ENCODE results near the gene FGFRL1. TPM values are rescaled to one million over a fixed set of nuclear protein-coding genes. Genes with fewer than 3 reads are reported as not detected.

Gene FGFRL1
- polyA plus RNA-seq, 1 donor (not counting 4 experiments of a cell fraction or from before 2014, with no cell fraction given) = 2.8 TPM

DNA sequence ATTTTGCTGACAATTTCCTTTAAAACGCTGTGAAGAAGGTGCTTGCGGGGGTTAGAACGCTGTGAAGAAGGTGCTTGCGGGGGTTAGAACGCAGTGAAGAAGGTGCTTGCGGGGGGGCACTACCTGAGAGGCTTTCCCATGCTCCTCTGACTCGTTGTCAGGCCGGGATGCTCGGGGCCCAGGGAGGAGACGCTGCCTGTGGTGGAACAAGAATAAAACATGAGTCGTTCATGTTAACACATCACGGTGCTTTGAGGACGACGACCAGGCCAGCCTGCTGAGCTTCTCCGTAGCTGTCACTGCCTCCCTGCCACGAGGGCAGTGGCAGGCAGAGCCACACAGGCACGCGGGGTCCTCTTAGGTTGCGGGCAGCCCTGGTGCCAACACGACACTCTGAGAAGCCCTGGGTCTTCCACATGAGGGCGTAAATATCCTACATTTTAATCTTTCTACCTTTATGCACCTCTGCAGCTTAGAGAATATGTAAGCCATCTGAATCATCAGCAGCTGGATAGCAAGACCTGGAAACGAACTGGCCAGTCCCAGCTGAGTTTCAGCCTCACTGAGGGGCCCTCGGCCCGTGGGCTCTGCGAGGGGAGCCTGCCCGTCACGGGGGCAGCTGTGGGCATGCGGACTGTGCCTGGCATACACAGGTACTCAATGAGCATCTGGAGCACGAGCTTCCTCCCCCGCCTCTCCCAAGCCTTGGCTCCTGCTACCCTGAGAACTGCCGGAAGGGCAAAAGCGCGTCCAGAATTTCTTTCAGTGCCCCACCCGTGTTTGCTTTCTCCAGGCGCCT is 47.0 kb downstream of the FGFRL1 start:
- no peak for DNase-seq (ENCODE audit: low read depth, low spot score)
- Histone ChIP-seq H3K4me2 (ENCODE audit: control insufficient read depth, extremely low read depth, insufficient read depth, low read depth, low read length) (no peak overlapping the region), H4K20me1 (ENCODE audit: control insufficient read depth, extremely low read depth, insufficient read depth, low read length) (no peaks in the 10 kb centered on the region)

DNA sequence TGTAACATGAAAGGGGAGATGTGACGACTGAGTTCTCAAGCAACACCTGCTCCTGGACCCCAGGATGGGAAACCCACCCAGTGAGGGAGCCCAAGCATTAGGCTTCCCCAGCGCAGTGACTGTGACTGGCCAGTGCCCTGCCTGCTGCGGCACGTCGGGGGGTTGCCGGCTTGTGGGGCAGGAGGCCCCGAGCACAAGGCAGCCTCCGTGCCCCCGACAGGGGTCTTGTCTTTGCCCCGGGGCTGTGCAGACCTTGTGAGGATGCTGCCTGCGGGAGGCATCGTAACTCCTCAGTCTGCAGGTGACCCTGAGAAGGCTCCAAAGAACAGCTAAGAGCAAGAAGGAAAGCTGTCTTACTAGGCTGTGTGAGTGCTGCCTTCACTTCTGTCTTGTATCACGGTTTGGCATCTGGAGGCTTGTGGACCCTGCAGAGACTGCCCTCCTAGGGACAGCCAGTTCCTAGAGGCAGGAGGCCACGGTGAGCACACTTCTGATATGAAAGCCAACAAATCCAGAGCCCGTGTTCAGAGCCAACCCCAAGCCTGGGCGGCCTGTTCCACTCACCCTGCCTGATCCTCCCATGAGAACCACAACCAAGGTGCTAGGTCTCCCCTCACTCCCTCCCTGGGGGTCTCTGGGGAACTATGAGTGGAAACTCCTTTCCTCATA is 47.7 kb downstream of the FGFRL1 start:
- TF ChIP-seq EZH2 (IDR thresholded peaks at IDR 0.05; ENCODE audit: low read length) = peak; percentile 91
- TF ChIP-seq, protein P1, sequence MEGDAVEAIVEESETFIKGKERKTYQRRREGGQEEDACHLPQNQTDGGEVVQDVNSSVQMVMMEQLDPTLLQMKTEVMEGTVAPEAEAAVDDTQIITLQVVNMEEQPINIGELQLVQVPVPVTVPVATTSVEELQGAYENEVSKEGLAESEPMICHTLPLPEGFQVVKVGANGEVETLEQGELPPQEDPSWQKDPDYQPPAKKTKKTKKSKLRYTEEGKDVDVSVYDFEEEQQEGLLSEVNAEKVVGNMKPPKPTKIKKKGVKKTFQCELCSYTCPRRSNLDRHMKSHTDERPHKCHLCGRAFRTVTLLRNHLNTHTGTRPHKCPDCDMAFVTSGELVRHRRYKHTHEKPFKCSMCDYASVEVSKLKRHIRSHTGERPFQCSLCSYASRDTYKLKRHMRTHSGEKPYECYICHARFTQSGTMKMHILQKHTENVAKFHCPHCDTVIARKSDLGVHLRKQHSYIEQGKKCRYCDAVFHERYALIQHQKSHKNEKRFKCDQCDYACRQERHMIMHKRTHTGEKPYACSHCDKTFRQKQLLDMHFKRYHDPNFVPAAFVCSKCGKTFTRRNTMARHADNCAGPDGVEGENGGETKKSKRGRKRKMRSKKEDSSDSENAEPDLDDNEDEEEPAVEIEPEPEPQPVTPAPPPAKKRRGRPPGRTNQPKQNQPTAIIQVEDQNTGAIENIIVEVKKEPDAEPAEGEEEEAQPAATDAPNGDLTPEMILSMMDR (optimal IDR thresholded peaks at IDR 0.05 in 1 of 3, IDR thresholded peaks at IDR 0.05 in 1 of 3, conservative IDR thresholded peaks at IDR 0.05 in 1 of 3; ENCODE audit: extremely low read depth in 1 of 3, insufficient read depth in 2 of 3, low read length in 3 of 3) = no peak
- H3K79me2 ChIP-seq (ENCODE audit: control insufficient read depth, insufficient read depth, low read length) = no peaks in the 10 kb centered on the region
- DNase-seq (ENCODE audit: low read depth, low spot score) (no peak), FAIRE-seq (no peak)
- H3K27me3 ChIP-seq (ENCODE audit: control insufficient read depth, extremely low read depth, insufficient read depth, low read length) = peaks cover 68% of the 10 kb centered on the region
- H2AFZ ChIP-seq (ENCODE audit: control insufficient read depth, low read length) = no peak overlapping the region
- dilution Hi-C loops (cut with MboI; ENCODE audit: extremely low pct_ligation_motif_present, low sequenced_read_pairs) = no loop called here
- no peaks in the 10 kb centered on the region for H3K36me3 ChIP-seq (ENCODE audit: control insufficient read depth in 2 of 2, extremely low read depth in 1 of 2, insufficient read depth in 2 of 2, low read length in 2 of 2)
- H3K4me3 ChIP-seq (ENCODE audit: control insufficient read depth in 2 of 3, extremely low read depth in 1 of 3, insufficient read depth in 2 of 3, low read depth in 1 of 3, low read length in 3 of 3) = no peak overlapping the region
- peaks cover 8% of the 10 kb centered on the region for H3K4me1 ChIP-seq (ENCODE audit: control insufficient read depth, extremely low read depth, insufficient read depth, low read length)
- no peak overlapping the region for H3K9ac ChIP-seq (ENCODE audit: control insufficient read depth, extremely low read depth, insufficient read depth, low read length)
- no peaks in the 10 kb centered on the region for H3K9me3 ChIP-seq (ENCODE audit: control insufficient read depth, low read depth, low read length)
- H3K4me2 ChIP-seq (ENCODE audit: control insufficient read depth, extremely low read depth, insufficient read depth, low read depth, low read length) = no peak overlapping the region
- H3K27ac ChIP-seq (ENCODE audit: control insufficient read depth, insufficient read depth, low read length) = no peak overlapping the region
- no peaks in the 10 kb centered on the region for H3K9me1 ChIP-seq (ENCODE audit: control insufficient read depth, extremely low read depth, insufficient read depth, low read length)
- H4K20me1 ChIP-seq (ENCODE audit: control insufficient read depth, extremely low read depth, insufficient read depth, low read length) = no peaks in the 10 kb centered on the region

More for the DNA sequence above, 47.0 kb downstream of the FGFRL1 start:
- H3K79me2 ChIP-seq (ENCODE audit: control insufficient read depth, insufficient read depth, low read length) = no peaks in the 10 kb centered on the region
- dilution Hi-C loops (cut with MboI; ENCODE audit: extremely low pct_ligation_motif_present, low sequenced_read_pairs) = no loop called here
- H3K9me1 ChIP-seq (ENCODE audit: control insufficient read depth, extremely low read depth, insufficient read depth, low read length) = no peaks in the 10 kb centered on the region
- H3K9ac ChIP-seq (ENCODE audit: control insufficient read depth, extremely low read depth, insufficient read depth, low read length) = no peak overlapping the region
- no peak overlapping the region for H3K27ac ChIP-seq (ENCODE audit: control insufficient read depth, insufficient read depth, low read length)
- no peaks in the 10 kb centered on the region for H3K9me3 ChIP-seq (ENCODE audit: control insufficient read depth, low read depth, low read length)
- no peaks in the 10 kb centered on the region for H3K36me3 ChIP-seq (ENCODE audit: control insufficient read depth in 2 of 2, extremely low read depth in 1 of 2, insufficient read depth in 2 of 2, low read length in 2 of 2)
- H3K27me3 ChIP-seq (ENCODE audit: control insufficient read depth, extremely low read depth, insufficient read depth, low read length) = peaks cover 74% of the 10 kb centered on the region
- peaks cover 8% of the 10 kb centered on the region for H3K4me1 ChIP-seq (ENCODE audit: control insufficient read depth, extremely low read depth, insufficient read depth, low read length)
- no peak for TF ChIP-seq EZH2 (IDR thresholded peaks at IDR 0.05; ENCODE audit: low read length)
- TF ChIP-seq, protein P1 (optimal IDR thresholded peaks at IDR 0.05 in 1 of 3, IDR thresholded peaks at IDR 0.05 in 1 of 3, conservative IDR thresholded peaks at IDR 0.05 in 1 of 3; ENCODE audit: extremely low read depth in 1 of 3, insufficient read depth in 2 of 3, low read length in 3 of 3) = no peak
- no peak for FAIRE-seq
- H2AFZ ChIP-seq (ENCODE audit: control insufficient read depth, low read length) = no peak overlapping the region
- H3K4me3 ChIP-seq (ENCODE audit: control insufficient read depth in 2 of 3, extremely low read depth in 1 of 3, insufficient read depth in 2 of 3, low read depth in 1 of 3, low read length in 3 of 3) = no peak overlapping the region

Data from keratinocyte (primary cell).